GM21825 (cell line): ENCODE data around the gene RNF213.

Experiments
- ATAC-seq: cut with Tn5 transposase; IDR thresholded peaks from one replicate; pipeline ENCODE4 v1.9.1; 2021; ENCODE audit warnings: mild to moderate bottlenecking, moderate library complexity; ENCODE audit not compliant: unreplicated experiment

The RNF213 gene

DNA sequence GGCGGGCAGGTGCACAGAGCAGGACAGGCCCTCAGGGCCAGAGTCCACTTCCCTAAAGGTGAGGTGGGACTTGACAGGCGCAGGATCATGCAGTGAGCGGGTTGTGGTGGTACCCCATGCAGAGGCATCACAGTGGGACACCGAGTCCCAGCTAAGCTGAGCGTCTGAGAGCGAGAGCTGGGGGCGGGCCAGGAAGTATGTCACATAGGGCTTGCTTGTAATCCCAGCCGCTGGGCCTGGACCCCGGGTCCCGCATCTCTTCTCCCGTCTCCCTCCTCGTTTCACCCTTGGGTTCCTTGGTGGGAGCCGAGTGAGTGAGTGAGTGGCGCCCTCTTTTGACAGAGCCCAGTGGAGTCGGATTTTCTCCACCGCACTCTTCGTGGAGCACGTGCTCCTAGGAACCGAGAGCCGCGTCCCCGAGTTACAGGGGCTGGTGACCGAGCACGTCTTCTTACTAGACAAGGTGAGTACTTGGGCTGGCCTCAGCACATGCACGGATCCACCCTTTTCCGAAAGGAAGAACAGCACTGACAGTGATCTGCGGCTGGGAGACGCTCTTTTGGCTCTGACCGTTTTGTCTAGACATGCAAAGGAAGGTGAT lies 103.5 kb downstream of the RNF213 start:
- ATAC-seq, result no peak

- ATAC-seq, result no peak
Measured at GRCh38 chr17:80365001-80365965, 104.6 kb downstream of the RNF213 start.

GRCh38 chr17:80365983-80366382 lies 105.3 kb downstream of the RNF213 start:
- no peak for ATAC-seq

DNA sequence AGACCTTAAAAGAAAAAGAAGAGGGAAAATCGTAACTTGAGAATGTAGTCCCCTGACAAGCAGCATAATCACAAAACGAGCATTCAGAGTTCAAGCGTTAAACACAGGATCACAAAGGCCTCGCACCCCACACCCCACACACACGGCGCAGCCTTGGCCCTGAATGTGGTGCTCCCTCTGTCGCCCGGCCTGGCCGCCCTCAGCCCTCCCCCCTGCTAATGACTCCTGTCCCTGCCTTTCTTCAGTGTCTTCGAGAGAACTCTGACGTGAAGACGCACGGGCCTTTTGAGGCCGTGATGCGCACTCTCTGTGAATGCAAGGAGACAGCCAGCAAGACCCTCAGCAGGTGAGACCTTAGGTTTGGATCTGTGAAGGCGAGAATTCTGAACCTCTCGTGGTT lies 106.9 kb downstream of the RNF213 start:
- ATAC-seq, result no peak

- ATAC-seq, result no peak
Measured at GRCh38 chr17:80371196-80371595, 110.5 kb downstream of the RNF213 start.

GRCh38 chr17:80372456-80372855 lies 111.8 kb downstream of the RNF213 start:
- ATAC-seq, result no peak

GRCh38 chr17:80372922-80373570 lies 112.4 kb downstream of the RNF213 start:
- no peak for ATAC-seq

DNA sequence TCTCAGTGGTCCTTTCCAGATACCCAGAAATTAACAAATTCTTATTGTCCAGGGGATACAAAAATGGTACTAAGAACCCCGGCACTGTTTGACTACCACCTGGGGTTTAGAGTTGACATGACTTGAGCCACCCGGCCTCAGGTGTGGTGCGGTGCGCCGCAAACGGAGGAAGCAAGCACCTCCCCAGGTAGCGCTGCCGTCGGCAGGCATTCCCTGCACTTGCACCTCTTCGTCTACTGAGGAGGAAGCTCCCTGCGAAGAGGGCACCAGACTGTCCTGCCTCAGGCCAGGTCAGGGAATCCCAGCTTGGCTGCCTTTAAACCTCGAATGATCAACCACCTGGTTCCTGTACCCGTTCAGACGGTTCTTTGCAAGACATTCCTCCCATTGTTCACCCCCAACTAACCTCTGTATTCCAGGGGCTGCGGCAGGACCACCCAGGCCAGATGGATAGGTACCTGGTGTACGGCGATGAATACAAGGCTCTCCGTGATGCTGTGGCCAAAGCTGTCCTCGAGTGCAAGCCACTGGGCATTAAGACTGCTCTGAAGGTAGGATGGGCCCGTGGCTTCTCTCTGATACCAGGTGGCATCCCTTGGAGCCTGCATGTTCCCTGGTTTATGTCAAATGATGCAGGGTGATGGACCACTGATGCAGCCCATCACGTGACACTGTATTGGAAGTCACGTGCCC lies 113.5 kb downstream of the RNF213 start:
- no peak for ATAC-seq

DNA sequence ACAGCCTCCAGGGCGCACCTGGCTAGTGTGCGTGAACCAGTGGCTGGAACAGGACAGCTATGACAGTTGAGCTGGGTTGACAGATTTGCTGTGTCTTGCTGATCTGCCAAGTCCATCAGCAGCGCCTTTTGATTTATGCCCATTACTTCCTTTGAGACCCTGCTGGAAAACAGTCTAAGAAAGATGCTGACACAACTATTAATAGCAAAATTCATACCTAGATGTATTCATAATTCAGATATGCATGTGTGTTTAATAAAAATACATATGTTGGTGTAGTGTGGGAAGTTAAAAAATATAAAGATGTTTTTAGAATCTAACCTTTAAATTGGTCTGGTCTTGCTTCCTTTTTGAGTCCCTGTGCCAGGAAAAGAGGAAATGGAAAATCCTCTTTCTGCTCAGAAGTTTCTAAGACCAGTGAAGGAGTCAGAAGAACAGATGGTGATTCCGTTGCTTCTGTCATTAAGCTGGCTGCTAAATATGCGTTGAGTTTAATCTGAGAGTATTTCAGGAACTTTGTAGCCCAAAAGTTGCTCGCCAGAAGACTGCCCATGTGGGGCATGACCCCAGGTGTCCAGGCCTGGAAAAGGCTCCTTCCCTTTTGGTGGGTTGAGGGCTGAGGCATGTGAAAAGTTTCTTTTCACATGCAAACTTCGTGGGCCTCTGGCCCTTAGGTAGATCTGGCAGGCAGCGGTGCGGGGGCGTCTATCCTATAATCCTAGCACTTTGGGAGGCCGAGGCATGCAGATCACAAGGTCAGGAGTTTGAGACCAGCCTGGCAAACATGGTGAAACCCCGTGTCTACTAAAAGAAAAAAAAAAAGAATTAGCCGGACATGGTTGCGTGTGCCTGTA lies 114.3 kb downstream of the RNF213 start:
- ATAC-seq, result no peak

DNA sequence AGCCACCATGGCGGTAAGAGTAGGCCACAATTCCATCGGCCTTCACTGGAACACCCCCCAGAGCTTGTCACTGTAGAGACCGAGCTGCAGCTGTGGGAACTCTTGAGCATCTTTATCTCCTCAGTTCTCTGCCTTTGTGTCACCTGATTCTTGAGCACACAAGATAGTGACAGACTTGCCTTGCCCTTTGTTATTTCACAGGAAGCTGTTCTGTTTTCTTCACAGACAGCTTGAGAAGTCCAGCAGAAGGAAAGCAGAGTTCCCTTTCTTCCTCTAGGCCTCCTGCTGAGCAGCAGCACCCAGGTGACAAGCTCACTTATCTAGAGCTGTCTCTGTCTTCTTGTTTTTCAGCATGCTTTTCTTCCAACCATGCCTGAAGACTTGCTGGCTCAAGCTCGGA lies 115.9 kb downstream of the RNF213 start:
- ATAC-seq, result no peak

DNA sequence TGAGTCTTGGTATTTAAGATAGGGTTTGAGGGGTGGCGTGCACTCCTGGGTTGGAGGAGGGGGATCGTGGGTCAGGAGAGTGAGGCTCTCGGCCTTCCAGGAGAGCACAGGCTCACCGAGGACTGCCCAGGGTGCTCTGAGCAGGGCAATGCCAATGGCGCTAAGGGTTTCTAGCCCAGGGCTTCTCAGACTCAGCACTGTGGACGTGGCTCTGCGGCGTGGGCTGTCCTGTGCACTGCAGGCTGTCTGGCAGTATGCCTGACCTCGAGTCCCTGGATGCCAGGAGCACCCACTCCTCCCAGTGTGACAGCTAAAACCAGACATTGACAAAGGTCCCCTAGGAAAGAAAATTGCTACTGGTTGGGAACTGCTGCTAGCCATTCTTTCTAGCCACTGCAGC lies 117.1 kb downstream of the RNF213 start:
- no peak for ATAC-seq

- ATAC-seq, result no peak
Measured at GRCh38 chr17:80379348-80379747, 118.7 kb downstream of the RNF213 start.

DNA sequence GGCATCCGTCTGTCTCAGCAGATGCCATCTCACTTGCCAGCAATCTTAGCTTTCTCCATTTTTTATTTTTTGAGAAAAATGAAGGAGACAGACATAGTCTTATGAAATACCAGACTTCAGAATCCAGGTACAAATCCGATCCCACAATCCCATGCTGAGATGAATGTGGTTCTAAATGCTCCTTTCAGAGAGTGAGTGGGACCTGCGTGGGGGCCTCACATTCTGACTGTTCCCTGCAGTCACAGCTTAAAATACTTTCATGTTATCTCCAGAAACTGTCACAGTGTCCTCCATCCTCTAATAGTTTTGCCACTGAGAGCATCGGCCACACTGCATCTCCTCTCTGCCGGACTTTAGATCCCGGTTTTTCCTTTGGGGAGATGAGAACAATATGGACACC lies 119.4 kb downstream of the RNF213 start:
- no peak for ATAC-seq

DNA sequence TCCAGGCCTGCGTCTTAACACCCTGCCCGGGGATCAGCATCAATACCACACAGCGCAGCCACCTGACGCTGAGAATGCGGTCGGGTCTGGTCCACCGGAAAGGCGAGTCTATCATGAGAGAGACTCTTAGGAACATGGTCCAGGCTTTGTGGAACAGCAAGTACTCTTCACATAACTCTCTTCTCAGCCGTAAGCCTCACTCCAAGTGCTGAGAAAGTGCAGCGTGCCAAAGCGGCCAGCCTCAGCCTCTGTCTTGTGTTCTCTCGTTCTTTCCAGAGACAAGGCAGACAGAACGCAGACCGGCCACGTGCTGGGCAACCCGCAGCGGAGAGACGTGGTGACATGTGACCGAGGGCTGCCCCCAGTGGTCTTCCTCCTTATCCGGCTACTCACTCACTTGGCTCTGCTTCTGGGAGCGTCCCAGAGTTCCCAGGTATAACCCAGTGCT lies 119.9 kb downstream of the RNF213 start:
- no peak for ATAC-seq

DNA sequence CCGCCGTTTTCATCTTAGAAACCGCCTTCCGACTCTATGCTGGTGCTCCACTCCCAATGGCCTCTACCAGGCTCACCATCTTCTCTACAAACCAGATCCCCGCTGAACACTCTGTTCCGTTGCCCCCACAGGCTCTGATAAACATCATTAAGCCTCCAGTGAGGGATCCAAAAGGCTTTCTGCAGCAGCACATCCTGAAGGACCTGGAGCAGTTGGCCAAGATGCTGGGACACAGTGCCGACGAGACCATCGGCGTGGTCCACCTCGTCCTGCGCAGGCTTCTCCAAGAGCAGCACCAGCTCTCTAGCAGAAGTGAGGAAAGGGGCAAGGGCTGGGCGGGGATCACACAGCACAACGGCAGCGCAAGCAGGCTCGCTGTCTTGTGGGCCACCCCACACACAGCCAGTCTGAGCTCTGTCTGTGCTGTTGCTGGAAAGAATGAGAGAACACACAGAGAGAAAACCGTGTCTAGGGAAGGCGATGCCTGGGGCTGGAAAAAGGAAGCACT lies 120.8 kb downstream of the RNF213 start:
- no peak for ATAC-seq

GRCh38 chr17:80382446-80382845 lies 121.8 kb downstream of the RNF213 start:
- ATAC-seq, result no peak

- ATAC-seq, result no peak
Measured at GRCh38 chr17:80382956-80383355, 122.3 kb downstream of the RNF213 start.

GRCh38 chr17:80384078-80384960 lies 123.7 kb downstream of the RNF213 start:
- no peak for ATAC-seq

GRCh38 chr17:80385046-80385445 lies 124.4 kb downstream of the RNF213 start:
- ATAC-seq, result no peak
